ENCODE measurements around the gene REV3L. TPM values are rescaled to one million over a fixed set of nuclear protein-coding genes. Genes with fewer than 3 reads are reported as not detected.

REV3L gene
- total and polyA plus RNA-seq, 2 donors (not counting 3 experiments of a cell fraction or from before 2014, with no cell fraction given), result 6.0 to 22.7 TPM

DNA sequence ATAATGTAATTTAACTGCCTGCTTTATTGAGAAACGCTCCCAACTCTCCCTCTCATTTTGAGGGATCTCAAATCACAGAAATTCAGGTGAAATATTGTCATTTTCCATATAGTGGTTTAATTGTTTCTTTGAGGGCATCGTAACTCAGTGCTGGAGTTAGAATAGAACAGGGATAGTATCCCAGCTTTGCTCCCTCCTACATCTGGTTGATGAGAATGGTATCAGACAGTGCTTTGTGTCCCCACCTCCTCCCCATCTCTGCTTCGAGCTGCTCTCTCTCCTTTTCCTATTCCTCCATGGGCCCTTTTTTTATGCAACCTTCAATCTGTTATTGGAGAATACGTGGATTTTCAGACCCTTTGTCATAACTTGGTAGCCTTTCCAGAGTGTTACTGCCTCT, 41.2 kb upstream of the REV3L start:
- Histone ChIP-seq H3K79me2 (ENCODE audit: control insufficient read depth, insufficient read depth, low read length) (no peaks in the 10 kb centered on the region), H2AFZ (ENCODE audit: low read depth, low read length) (no peak overlapping the region), H3K9me1 (replicated peaks; ENCODE audit: control insufficient read depth, extremely low read depth, insufficient read depth, low read length) (no peaks in the 10 kb centered on the region), H3K4me1 (ENCODE audit: control insufficient read depth, extremely low read depth, insufficient read depth, low read length) (no peaks in the 10 kb centered on the region), H3K9me3 (replicated peaks; ENCODE audit: control insufficient read depth, insufficient read depth, low read length) (no peaks in the 10 kb centered on the region), H3K9ac (replicated peaks; ENCODE audit: extremely low read depth, insufficient read depth, low read length) (no peak overlapping the region), H3K4me3 (replicated peaks in 1 of 3; ENCODE audit: insufficient read depth in 1 of 3, low read depth in 1 of 3, low read length in 3 of 3) (no peak overlapping the region), H3K27ac (ENCODE audit: insufficient read depth, low read depth, low read length) (no peak overlapping the region), H4K20me1 (replicated peaks; ENCODE audit: control insufficient read depth, extremely low read depth, insufficient read depth, low read length) (no peaks in the 10 kb centered on the region), H3K4me2 (ENCODE audit: insufficient read depth, low read length) (no peak overlapping the region), H3K36me3 (ENCODE audit: control insufficient read depth in 2 of 2, extremely low read depth in 1 of 2, insufficient read depth in 2 of 2, low read length in 2 of 2) (no peaks in the 10 kb centered on the region), H3K27me3 (ENCODE audit: control insufficient read depth in 2 of 2, insufficient read depth in 2 of 2, low read length in 2 of 2) (no peaks in the 10 kb centered on the region)
- dilution Hi-C loops (cut with MboI; ENCODE audit: extremely low pct_ligation_motif_present, low sequenced_read_pairs) (no loop called here), intact Hi-C loops (cut with micrococcal nuclease) (no loop called here)
- TF ChIP-seq, protein P1, sequence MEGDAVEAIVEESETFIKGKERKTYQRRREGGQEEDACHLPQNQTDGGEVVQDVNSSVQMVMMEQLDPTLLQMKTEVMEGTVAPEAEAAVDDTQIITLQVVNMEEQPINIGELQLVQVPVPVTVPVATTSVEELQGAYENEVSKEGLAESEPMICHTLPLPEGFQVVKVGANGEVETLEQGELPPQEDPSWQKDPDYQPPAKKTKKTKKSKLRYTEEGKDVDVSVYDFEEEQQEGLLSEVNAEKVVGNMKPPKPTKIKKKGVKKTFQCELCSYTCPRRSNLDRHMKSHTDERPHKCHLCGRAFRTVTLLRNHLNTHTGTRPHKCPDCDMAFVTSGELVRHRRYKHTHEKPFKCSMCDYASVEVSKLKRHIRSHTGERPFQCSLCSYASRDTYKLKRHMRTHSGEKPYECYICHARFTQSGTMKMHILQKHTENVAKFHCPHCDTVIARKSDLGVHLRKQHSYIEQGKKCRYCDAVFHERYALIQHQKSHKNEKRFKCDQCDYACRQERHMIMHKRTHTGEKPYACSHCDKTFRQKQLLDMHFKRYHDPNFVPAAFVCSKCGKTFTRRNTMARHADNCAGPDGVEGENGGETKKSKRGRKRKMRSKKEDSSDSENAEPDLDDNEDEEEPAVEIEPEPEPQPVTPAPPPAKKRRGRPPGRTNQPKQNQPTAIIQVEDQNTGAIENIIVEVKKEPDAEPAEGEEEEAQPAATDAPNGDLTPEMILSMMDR (IDR thresholded peaks at IDR 0.05; ENCODE audit: extremely low read depth in 1 of 2, insufficient read depth in 1 of 2, low read depth in 1 of 2, low read length in 2 of 2), result no peak
- TF ChIP-seq EZH2 (IDR thresholded peaks at IDR 0.05; ENCODE audit: borderline replicate concordance, low read depth, low read length, severe bottlenecking) (no peak), GATA2 (IDR thresholded peaks at IDR 0.05; ENCODE audit: insufficient read depth, insufficient read length, low read depth, low read length) (no peak), FOS (IDR thresholded peaks at IDR 0.05; ENCODE audit: borderline replicate concordance, insufficient read depth, low read length) (no peak), POLR2AphosphoS5 (IDR thresholded peaks at IDR 0.05; ENCODE audit: insufficient read depth, low read depth, low read length) (no peak), POLR2A (IDR thresholded peaks at IDR 0.05; ENCODE audit: low read depth, low read length) (no peak), MYC (IDR thresholded peaks at IDR 0.05; ENCODE audit: low read depth, low read length) (no peak), JUN (IDR thresholded peaks at IDR 0.05; ENCODE audit: borderline replicate concordance, insufficient read depth, insufficient read length, low read depth) (no peak)
- TF ChIP-seq, protein P2, sequence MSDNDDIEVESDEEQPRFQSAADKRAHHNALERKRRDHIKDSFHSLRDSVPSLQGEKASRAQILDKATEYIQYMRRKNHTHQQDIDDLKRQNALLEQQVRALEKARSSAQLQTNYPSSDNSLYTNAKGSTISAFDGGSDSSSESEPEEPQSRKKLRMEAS (IDR thresholded peaks at IDR 0.05; ENCODE audit: insufficient read depth, insufficient read length), result no peak
- POLR2A ChIA-PET, result no interaction called here
- FAIRE-seq (no peak), DNase-seq (ENCODE audit: low read depth, low spot score) (no peak)
- CTCF ChIA-PET, result interaction anchor here (1.3 to 1.7 kb wide), 3 partner anchors 10 to 513 kb away, joined by 3 to 6 read pairs (median 4); no protein-coding TSS in a partner anchor
- BruUV-seq (replicated peaks), result no TSS peak

Data from endothelial cell of umbilical vein (primary cell).